ENCODE data around the gene XPA.

Gene XPA

GRCh38 chr9:97714435-97714834 lies 17.3 kb upstream of the XPA start:
- no peak for DNase-seq (ENCODE audit: low read depth)
- TF ChIP-seq CTCF (IDR thresholded peaks at IDR 0.05; ENCODE audit: low read depth, low read length, missing control alignments): no peak
- H3K4me3 ChIP-seq (ENCODE audit: low read depth, low read length): no peak overlapping the region

GRCh38 chr9:97711223-97711626 lies 14.1 kb upstream of the XPA start:
- no peak for TF ChIP-seq CTCF (IDR thresholded peaks at IDR 0.05; ENCODE audit: low read depth, low read length, missing control alignments)
- DNase-seq (ENCODE audit: low read depth): no peak
- no peak overlapping the region for H3K4me3 ChIP-seq (ENCODE audit: low read depth, low read length)

- no peak overlapping the region for H3K4me3 ChIP-seq (ENCODE audit: low read depth, low read length)
- peak; percentile 25 for DNase-seq (ENCODE audit: low read depth)
- peak; percentile 78 for TF ChIP-seq CTCF (IDR thresholded peaks at IDR 0.05; ENCODE audit: low read depth, low read length, missing control alignments)
These were observed 13.4 kb upstream of the XPA start for GRCh38 chr9:97710356-97711222.

- DNase-seq (ENCODE audit: low read depth): no peak
- TF ChIP-seq CTCF (IDR thresholded peaks at IDR 0.05; ENCODE audit: low read depth, low read length, missing control alignments): no peak
- H3K4me3 ChIP-seq (ENCODE audit: low read depth, low read length): no peak overlapping the region
These were observed 9.1 kb upstream of the XPA start for GRCh38 chr9:97706246-97706645.

- no peak for DNase-seq (ENCODE audit: low read depth)
- TF ChIP-seq CTCF (IDR thresholded peaks at IDR 0.05; ENCODE audit: low read depth, low read length, missing control alignments): no peak
These were observed 8.3 kb upstream of the XPA start for GRCh38 chr9:97705354-97705950.

GRCh38 chr9:97704851-97705250 lies 7.7 kb upstream of the XPA start:
- no peak overlapping the region for H3K4me3 ChIP-seq (ENCODE audit: low read depth, low read length)
- no peak for DNase-seq (ENCODE audit: low read depth)
- TF ChIP-seq CTCF (IDR thresholded peaks at IDR 0.05; ENCODE audit: low read depth, low read length, missing control alignments): no peak

More at GRCh38 chr9:97705354-97705950, 8.3 kb upstream of the XPA start:
- no peak overlapping the region for H3K4me3 ChIP-seq (ENCODE audit: low read depth, low read length)

Measured in GM12864 (cell line).